ENCODE measurements around the gene LYSMD1.

Gene LYSMD1

DNA sequence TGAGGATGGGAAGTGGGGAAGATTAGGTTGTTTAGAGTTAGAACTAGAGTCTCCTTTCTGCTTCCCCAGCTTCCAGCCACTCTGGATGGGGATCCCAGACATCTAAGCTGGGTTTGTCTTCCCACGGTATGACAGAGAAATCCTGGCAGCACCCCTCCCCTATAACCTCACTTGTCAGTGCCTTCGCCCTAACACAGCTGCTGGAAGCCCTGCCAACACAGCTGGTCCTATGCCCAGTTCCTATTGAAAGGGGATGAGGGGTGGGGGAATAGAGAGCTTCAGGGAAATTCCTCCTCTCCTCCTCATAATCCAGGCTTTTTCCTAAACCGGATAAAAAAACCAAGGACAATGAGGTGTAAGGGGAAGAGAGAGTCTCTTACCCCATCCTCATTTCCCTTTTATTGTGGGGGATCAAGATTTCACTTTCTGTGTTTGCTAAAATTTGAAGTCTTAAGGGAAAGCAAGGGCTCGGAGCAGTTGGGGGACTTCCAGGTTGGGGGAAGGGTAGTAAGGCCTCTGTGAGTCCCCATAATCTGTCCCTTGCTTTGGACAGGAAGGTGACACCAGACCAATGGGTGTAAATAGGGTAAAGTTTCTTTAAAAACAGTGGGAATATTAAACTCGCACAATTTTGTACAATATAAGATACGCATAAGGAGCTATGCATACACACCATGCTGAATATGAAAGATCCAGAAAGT is 9.5 kb upstream of the LYSMD1 start:
- no peak for DNase-seq

DNA sequence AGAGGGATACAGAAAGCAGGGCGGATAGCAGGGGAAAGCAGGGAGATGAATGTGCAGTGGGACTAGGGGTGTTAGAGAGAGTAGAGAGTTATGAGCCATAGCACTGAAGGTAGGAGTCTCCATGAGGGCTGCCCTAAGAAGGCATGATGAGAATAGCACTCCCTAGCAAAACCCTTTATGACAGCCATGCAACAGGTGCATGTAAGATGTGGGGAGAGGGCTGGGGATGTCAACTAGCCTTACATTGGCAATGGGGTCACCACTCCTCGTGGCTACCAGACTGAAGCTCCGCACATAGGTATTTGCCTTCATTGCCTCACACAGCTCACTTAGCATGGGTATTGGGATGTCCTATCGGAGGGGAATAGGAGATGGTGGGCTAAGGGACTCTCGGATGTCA is 5.5 kb upstream of the LYSMD1 start:
- DNase-seq: no peak

DNA sequence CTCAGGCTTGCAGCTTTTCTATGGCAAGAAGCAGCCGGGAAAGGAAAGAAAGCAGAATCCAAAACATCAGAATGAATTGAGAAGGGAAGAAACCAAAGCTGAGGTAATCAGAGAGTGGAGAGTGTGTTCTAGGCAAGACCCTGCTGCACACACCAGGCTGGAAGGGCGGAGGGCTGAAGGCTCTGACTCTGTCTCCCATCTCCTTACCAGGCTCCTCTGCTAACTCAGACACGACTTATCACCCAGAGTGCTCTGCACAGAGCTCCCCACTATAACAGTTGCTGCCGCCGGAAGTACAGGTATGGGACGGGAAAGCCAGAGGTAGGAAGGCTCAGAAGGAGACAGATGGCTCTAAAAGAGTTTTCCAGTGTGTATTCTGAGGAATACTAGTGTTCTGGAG is 1.4 kb upstream of the LYSMD1 start:
- DNase-seq: no peak

GRCh38 chr1:151166505-151166956 is 829 bp upstream of the LYSMD1 start:
- no peak for DNase-seq

GRCh38 chr1:151165281-151165737 is 393 bp downstream of the LYSMD1 start:
- DNase-seq: no peak

DNA sequence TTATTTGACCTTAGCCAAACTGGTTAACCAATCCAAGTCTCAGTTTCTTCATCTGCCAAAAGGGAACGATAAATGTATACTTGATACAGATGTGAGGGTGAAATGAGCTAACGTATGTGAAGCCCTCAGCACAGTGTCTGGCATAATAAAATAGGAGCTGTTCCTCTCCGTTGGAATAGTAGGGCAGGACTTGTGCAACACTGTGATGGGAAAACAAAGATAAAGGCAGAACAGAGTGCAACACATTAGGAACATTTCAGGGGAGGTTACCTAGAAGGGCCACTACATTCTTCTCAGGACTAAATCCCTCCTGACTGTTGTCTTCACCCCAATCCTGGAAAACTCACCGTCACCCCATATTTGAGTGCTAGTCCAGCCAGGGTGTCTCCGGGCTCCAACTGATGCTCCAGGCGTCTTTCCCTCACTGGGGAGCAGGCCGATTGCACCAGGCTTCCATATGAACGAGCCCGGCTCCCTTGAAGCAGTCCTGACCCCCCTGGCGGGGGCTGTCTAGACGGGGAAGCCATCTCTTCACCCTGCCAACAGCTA is 896 bp downstream of the LYSMD1 start:
- no peak for DNase-seq

DNA sequence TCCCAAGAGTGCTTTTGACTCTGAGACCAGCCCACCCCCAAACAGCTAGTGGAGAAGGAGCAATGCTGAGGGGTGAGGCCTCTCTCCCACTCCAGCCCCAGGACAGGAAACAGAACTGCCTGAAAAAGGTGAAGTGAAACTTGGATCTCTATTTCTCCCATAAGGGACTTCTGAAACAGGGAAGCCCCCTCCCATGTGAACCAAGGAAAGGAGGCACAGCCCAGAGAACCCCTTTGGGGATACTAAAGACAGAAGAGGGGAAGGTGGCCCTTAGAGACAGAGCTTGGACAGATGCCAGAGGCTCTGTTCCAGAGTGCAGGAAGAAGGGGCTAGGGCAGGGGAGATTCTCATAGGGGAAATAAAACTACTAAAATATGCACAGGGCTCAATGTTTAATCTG is 6.3 kb downstream of the LYSMD1 start:
- no peak for DNase-seq

- no peak for DNase-seq
Observed at GRCh38 chr1:151158751-151159251, 6.9 kb downstream of the LYSMD1 start.

GRCh38 chr1:151158326-151158725 is 7.4 kb downstream of the LYSMD1 start:
- DNase-seq: no peak

DNA sequence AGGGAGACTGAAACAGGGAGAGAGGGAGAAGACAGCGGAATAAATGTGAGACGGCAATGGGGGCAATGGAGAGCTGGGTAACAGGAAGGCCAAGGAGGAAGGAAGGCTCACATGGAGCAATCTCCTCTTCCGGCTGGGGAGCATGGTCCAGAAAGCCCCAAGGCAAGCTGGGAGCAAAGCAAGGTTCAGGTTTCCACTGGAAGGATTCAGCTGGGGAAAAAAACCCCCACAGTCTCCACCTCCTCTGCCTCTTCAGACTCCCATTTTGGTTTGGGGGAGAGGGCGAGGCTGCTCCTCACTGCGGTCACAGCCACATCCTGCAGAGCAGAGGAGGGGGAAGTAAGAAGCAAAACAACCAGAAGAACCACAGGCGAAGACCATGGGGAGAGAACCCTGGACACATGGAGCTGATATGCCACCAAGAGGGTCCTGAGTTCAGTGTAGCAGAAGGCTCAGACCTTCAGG is 8.6 kb downstream of the LYSMD1 start:
- no peak for DNase-seq

GRCh38 chr1:151156515-151156819 is 9.2 kb downstream of the LYSMD1 start, which contains the start of gene TNFAIP8L2:
TSS of gene TNFAIP8L2 (plus strand) at chr1:151156649. CDS start at chr1:151158698, 2,049 bp downstream.
- no peak for DNase-seq

DNA sequence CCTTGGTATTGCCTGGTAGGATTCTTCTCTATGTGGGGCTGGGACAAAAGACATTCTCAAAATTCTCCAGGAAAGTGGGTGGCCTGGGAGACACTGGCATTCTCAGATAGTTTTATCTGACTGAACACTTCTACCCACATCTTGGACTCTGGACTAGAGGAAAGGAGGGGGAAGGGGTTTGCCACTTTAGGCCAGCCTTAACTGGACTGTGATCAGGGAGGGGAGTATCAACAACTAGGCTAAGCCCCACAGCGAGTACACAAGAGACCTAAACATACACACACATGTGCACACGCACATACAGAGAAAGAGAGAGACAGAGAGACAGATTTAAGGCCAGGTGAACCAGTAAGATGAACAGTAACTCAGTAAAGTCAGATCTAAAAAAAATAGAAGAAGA is 18.0 kb downstream of the LYSMD1 start:
- DNase-seq: no peak

GRCh38 chr1:151147132-151147503 is 18.6 kb downstream of the LYSMD1 start:
- no peak for DNase-seq

DNA sequence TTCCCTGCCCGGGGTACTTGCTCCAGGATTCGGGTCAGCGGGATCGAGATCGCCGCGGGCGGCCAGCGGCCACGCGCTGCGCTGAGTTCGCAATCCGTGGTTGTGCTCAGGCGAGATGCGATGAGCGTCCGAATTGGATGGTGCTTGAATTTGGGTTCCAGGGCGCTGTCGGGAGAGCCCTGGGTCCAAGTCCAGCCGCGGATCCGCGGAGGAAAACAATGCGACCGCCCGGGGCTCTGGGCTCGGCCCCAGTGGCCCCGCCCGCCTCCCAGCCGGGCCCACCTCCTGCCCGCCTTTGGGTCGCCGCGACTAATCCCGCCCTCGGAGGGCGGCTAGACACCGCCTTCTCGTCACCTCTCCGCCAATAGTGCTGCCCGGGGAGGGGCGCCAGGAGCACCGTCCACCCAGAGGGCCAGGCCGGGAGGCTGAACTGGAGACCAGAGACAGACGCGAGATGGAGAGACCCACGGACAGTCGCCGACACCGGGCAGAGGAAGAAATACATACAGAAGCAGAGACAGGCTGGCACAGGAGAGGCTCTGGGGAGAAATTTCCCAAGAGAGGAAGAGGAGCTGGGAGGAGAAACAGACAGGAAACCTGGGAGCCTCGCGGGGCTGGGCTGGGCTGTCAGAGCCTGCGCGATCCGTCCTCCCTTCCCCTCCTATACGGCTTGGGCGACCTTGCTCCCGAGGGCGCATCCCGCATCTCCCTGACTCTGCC is 19.1 kb downstream of the LYSMD1 start, which contains the start of gene SEMA6C:
TSS of gene SEMA6C (minus strand) at position 220 of the 720 bp plus-strand sequence. CDS start 4,010 bp downstream, outside the sequence.
- peak; percentile 95 to 97 for DNase-seq

DNA sequence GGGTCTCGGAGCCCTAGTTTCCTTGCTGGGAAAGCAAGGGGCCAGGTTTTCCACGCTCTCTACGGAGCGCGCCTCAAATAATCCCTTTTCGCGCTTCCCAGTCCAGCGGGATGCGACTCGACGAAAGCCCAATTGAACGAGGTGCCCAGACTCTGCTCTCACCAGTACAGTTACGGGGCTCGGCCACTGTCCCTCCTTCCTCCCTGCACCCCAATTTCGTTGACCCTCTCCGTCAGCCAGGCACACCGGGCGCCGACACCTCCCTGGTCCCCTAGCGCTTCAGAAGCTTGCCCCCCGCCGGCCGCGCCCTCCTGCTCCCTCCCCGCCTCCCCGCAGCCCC is 19.7 kb downstream of the LYSMD1 start:
- no peak for DNase-seq

DNA sequence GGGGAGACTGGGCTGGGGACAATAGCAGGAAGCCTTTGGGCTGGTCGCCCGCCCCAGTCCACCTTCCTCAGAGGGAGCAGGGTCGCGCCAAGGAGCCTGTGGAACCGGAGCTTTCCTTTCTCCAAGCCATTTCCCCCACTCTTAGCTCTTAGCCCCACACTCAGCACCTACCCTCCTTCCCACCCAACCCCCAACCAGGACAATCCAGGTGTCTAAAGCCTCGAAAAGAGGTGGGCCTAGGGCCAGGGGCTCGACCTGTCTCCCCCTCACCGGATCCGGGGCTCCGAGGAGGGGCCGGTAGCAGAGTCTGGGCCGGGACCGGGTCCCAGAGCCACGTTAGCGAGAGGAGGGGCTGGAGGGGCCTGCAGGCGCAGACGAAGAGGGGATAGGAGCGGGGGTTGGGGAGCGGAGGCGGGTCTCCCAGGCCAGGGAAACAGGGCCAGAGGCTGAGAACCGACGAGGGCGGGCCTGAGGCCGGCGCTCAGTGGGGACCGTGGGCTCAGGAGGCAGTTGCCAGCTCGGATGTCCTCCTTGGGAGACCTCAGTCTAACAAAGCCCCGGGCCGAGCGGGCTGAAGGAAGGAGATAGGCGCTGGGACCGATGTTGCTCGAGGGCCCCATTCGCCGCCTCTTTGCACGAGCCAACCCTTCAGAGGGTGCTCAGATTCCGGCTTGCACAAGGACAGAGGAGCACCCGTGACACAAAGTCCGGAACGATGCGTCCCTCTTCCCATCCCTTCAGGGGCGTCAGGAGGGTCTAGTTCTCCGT is 20.2 kb downstream of the LYSMD1 start:
- no peak for DNase-seq

DNA sequence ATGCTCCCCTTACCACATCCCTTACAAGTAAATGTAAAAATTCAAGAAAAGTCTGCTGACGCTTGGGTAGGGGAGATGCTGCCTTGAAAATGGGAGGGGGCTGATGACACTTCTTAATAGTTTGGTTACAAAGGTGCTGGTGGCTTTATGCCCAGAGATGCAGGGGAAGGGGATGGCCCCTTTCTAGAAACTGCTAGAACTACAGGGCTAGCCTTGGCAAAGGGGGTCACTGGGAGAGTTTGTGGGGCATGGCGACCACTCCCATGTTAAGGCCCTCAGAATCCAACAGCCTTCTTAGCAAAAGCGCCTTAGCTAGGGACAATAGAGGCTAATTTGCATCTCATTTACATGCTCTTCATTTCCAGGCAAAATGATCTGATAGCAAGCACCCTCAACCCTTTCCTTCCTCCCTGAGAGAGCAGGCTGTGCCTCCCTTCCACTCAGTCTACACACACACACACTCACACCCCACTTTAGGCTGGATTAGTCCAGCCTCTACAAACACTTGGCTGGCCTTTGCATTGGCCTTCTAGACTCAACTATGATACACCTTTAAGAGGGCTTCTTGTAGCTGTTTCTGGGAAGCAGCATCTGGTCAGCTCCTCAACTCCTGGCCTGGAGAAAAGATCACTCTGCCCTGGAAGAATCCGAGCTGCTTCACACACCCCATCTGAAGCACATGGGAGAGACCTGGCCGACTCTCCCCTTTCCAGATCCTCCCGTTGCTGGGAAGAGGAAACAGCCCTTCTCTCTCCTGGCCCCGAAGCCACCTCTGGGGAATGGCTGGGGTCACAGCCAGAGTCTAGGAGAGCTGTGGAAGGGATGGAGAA is 21.0 kb downstream of the LYSMD1 start:
- no peak for DNase-seq

GRCh38 chr1:151143986-151144385 is 21.7 kb downstream of the LYSMD1 start:
- no peak for DNase-seq

DNA sequence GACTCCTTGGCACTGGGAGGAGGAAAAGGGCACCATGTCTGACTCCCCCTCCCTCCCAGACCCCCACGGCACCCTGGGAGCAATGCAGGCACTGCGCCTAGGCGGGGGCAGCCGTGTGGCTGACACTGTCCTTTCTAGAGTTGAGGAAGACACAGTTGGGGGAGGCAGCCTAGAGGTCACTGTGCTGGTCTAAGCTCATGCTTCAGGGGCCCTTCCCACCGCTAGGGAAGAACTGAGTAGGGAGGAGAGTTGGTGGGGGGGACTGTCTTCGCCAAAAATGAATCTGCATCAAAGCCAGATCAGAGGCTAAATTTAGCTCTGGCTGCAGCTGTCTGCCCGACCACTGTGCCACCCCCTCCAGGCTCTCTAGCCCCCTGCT is 22.7 kb downstream of the LYSMD1 start:
- DNase-seq: no peak

DNA sequence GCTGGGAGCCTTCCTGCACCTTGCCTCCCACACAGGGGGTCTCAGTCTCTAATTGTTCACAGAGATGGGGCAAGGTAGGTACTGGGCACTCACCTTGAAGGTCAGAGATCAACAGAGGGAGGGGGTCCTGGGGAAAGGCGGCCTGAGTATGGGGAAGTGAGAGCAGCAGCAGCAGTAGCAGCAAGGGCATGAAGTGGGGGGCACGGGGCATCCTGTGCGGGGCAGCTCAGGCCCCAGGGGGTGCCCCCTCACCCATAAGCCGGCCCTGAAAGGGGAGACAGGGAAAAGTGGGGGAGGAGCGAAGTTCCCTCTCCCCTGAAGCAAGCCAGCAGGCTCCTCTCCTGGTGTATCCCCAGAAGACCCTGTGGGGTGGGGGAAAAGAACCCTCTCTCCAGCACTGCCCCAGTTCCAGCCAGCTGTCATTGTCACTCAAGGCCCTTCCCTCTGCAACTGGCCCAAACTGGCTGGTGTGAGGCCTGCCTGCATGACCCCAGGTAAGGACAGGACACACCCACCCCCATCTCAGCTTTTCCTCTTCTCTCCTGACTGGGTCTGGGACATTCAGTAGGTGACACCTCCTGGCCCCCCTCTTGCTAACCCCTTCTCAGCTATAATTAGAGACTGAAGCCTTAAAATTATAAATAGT is 23.2 kb downstream of the LYSMD1 start:
- DNase-seq: no peak

- DNase-seq: no peak
Observed at GRCh38 chr1:151137789-151138188, 27.9 kb downstream of the LYSMD1 start.

Measured in NCI-H187 (cell line).